PC-3 (cell line): ENCODE measurements around the gene NDUFAF8.

Experiments
- EZH2 ChIP-seq: fragments of 300-600 bp; sonication (generic); IDR thresholded peaks from one replicate; pipeline ENCODE4 v1.6.1; 2017; ENCODE audit warnings: antibody characterized with exemption, mild to moderate bottlenecking, low read length; ENCODE audit not compliant: unreplicated experiment
- EZH2phosphoT487 ChIP-seq: fragments of 300-600 bp; sonication (generic); IDR thresholded peaks from 2 replicates; pipeline ENCODE4 v1.6.1; 2018; ENCODE audit warnings: mild to moderate bottlenecking, antibody characterized with exemption, low read length, borderline replicate concordance
- TF ChIP-seq, protein P1 (sequence below): fragments of 300-600 bp; sonication (generic); conservative IDR thresholded peaks from 2 replicates; pipeline ENCODE4 v1.5.1; 2017; ENCODE audit warnings: antibody characterized with exemption, low read depth, mild to moderate bottlenecking, low read length

DNA sequence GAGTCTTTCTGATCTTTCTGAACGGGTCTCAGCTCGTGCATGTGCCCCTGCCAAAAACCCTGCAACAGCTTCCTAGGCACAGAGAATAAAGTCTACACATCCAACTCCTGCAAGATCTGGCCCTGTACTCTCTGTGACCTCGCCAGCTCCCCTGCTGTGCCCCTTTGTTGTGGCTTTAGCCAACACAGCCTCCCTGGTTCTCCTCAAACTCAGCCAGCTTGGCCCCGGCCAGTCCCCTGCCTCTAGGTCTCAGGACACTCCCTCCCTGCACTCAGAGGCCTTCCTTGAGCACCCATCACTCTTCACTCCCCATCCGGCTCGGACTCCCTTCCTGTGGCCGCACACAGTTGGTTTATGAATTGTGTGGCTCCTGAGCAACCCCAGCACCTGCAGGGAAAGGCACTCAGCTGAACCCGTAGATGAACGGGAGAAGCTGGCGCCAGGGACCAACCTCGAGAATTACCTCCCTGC is 17.7 kb upstream of the NDUFAF8 start:
- TF ChIP-seq, protein P1, sequence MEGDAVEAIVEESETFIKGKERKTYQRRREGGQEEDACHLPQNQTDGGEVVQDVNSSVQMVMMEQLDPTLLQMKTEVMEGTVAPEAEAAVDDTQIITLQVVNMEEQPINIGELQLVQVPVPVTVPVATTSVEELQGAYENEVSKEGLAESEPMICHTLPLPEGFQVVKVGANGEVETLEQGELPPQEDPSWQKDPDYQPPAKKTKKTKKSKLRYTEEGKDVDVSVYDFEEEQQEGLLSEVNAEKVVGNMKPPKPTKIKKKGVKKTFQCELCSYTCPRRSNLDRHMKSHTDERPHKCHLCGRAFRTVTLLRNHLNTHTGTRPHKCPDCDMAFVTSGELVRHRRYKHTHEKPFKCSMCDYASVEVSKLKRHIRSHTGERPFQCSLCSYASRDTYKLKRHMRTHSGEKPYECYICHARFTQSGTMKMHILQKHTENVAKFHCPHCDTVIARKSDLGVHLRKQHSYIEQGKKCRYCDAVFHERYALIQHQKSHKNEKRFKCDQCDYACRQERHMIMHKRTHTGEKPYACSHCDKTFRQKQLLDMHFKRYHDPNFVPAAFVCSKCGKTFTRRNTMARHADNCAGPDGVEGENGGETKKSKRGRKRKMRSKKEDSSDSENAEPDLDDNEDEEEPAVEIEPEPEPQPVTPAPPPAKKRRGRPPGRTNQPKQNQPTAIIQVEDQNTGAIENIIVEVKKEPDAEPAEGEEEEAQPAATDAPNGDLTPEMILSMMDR = no peak
- TF ChIP-seq EZH2phosphoT487 (no peak), EZH2 (no peak)
